Stimulated activated CD8-positive, alpha-beta memory T cell treated with anti-CD3 and anti-CD28 coated beads, Interleukin-4, amount 100 ng/mL, for 24 hours (primary cell): ENCODE data around the gene LCN2.
"Not testable (repeated sequence)": the region's sequence is repeated elsewhere in the genome, so short reads cannot be mapped to it uniquely, and the experiment has no call there.

Experiments
- DNase-seq: peaks from one replicate; pipeline ENCODE4 v3.0.0-alpha.2; 2020; ENCODE audit warnings: low read depth

The LCN2 gene

DNA sequence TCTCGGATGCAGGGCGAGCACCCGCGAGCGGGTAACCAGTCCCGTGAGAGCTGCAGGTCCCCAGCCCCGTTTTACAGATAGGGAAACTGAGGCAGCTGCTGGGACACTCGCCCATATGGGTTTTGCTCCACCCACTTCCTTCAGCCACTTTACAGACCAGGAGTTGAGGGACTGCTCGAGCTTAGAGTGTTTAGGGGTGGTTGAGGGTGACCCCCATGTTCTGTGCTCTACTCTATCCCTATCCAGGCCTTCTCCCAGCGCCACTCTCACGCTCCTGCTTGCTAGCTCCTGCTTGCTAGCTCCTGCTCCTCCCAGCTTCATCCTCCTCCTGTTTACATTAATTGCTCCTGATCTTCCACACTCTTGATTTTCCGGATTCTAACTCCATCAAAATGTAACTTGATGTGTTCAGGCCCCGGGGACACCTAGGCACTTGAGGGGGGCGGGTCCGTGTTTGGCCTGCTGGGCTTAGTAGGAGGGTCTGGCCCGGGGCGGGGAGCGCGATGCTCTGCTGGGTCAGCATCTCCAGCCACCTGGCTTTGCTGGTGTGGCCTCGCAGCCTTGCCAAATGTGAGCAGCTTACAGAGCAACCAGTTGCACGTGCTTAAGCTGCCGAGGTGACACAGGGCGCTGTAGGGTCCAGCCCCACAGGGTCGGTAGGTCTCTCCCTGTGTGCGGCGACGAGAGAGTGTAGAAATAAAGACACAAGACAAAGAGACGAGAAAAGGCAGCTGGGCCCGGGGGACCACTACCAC lies 20.2 kb upstream of the LCN2 start:
- DNase-seq, result no peak

DNA sequence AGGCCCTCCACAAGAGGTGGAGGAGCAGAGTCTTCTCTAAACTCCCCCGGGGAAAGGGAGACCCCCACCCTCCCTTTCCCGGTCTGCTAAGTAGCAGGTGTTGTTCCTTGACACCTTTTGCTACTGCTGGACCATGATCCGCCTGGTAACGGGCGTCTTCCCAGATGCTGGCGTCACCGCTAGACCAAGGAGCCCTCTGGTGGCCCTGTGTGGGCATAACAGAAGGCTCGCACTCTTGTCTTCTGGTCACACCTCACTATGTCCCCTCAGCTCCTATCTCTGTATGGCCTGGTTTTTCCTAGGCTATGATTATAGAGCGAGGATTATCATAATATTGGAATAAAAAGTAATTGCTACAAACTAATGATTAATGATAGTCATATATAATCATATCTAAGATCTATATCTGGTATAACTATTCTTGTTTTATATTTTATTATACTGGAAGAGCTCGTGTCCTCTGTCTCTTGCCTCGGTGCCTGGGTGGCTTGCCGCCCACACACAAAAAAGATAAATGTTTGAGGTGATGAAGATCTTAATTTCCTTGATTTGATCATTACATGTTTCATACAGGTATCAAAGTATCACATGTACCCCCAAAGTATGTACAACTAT lies 19.2 kb upstream of the LCN2 start:
- peak; percentile 44 for DNase-seq

GRCh38 chr9:128130651-128131050 lies 18.6 kb upstream of the LCN2 start:
- not testable (repeated sequence) for DNase-seq

DNA sequence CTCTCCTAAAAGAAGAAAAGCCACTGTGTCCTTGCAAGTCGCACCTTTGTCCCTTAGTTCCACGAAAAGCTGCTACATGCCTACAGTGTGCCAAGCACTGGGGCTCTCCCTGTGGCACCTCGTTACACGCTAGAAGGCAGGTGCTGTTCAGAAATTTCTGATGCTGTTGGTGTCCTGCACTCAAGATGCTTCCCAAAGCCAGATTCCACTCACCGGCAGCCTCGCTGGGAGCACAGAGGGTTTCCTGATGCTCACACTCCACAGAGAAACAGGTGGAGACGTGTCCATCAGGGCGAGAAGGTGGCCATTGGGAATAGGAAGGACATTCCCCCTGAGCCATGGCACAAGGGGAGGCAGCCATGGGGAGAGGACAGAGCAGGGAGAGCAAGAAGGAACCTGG lies 17.9 kb upstream of the LCN2 start:
- not testable (repeated sequence) for DNase-seq

GRCh38 chr9:128132139-128132538 lies 17.1 kb upstream of the LCN2 start:
- DNase-seq, result not testable (repeated sequence)

GRCh38 chr9:128135561-128135960 lies 13.7 kb upstream of the LCN2 start:
- not testable (repeated sequence) for DNase-seq

GRCh38 chr9:128136816-128137793 lies 12.1 kb upstream of the LCN2 start:
- no peak for DNase-seq

DNA sequence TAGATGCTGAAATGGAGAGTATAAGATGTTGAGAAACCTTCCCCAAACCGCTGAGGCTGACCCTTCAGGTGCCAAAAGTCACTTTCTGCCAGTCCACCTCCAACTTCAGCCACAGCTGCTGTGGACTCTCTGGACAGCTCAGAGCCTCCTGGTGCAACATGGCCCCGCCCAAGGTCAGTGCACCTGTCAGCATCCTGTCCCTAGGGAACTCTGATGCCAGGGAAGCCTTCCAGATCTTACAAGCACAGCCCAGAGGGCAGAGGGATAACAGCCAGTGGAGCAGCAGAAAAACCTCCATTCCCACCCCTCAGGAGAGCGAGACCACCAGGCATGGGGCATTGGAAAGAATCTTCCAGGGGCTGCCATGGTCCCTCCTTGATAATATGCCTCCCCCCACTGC lies 11.3 kb upstream of the LCN2 start:
- no peak for DNase-seq

DNA sequence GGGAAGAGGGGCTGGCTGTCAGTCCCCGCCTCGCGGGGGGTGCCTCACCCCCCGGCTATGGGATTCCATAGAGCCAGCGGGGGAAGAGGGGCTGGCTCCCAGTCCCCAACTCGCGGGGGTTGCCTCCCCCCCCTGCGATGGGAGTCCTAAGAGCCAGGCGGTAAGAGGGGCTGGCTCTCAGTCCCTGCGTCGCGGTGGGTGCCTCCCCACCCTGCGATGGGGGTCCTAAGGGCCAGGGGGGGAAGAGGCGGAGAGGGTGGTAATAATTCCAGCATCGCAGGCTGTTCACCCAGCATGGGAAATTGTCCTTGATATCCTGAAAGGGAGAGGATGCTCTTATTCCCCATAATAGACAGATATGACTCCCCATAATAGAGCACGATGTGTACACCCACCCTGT lies 9.6 kb upstream of the LCN2 start:
- no peak for DNase-seq

- DNase-seq, result no peak
Measured at GRCh38 chr9:128141604-128142003, 7.6 kb upstream of the LCN2 start.

- DNase-seq, result no peak
Measured at GRCh38 chr9:128142061-128142460, 7.2 kb upstream of the LCN2 start.

GRCh38 chr9:128142596-128142995 lies 6.7 kb upstream of the LCN2 start:
- DNase-seq, result no peak

GRCh38 chr9:128143525-128144238 lies 5.6 kb upstream of the LCN2 start:
- DNase-seq, result no peak

GRCh38 chr9:128144239-128145181 lies 4.7 kb upstream of the LCN2 start:
- no peak for DNase-seq

DNA sequence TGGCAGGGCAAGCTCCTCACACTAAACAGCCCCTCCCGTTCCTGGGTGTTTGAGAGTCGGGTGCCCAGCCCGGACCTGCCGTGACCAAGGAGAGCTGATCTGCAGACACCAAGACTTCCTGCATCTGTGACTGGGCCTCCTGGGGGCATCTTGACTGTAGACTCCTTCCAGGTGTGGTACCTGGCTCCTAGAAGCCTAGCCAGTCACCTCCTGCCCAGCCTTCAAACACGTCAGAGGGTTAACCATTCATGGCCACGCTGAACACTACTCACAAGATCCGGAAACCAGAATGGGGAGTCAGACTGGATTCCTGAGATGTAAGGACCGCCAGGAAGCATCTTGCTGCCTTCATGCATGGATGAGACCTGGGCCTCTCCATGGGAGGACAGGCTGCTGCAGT lies 3.7 kb upstream of the LCN2 start:
- no peak for DNase-seq

GRCh38 chr9:128145951-128146351 lies 3.3 kb upstream of the LCN2 start:
- DNase-seq, result no peak

DNA sequence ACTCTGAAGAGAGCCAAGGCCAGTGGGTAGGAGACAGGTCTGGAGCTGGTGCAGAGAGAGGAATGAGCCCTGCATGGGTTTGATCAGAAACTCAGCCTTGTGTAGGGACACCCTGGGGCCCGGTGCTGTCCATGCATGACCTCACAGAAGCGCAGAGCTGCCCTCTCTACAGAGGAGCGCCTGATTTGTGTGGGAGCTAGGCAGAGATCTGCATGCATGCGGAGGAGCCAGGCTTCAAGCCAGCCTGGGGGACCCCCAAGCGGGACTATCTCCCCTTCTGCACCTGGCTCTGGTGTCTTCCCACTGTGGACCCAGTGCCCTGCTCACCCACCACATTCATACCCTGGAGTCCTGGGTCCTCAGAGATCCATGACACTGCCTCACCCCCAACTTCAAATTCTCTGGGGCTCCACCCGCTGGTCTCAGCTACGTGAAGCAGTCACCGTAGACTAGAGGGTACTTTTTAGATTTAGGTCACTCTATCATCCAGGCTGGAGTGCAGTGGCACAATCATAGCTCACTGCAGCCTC lies 2.6 kb upstream of the LCN2 start:
- DNase-seq, result no peak

GRCh38 chr9:128148509-128149000 lies 698 bp upstream of the LCN2 start:
- DNase-seq, result no peak

DNA sequence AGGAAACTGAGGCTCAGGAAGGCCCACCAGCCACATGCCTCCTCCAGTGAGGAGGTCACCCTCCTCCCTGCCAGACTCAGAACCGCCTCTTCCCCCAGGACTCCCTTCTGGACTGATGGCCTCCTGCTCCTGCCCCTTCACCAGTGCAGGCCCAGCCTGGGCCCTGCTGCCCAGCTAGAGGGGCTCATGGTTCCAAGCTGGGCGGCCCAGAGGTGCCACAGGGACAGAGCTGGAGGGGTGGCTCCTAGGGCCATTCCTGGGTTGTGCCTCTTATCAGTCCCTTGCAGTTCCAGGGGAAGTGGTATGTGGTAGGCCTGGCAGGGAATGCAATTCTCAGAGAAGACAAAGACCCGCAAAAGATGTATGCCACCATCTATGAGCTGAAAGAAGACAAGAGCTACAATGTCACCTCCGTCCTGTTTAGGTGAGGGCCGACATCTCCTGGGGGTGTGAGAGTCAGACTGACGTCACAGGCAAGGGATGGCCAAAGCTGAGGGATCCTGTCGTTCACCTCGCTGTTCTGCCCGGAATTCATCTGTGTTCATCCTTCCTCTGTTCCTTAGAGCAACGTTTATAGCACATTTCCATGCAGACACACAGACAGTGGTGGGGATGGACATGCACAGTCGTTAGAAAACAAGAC lies 819 bp downstream of the LCN2 start:
- no peak for DNase-seq
